Fibroblast of lung (primary cell): Measurements from ENCODE around the gene FETUB.

Source experiments
- CTCF ChIP-seq, 2 donors: IDR thresholded peaks in 1 of 2; conservative IDR thresholded peaks in 1 of 2; 1 replicate in 1 of 2; 2 replicates in 1 of 2; pipeline ENCODE4 v1.5.1; 2011 to 2012; ENCODE audit warnings: low read length in 2 of 2, control low read depth in 1 of 2, inconsistent platforms in 1 of 2, low read depth in 1 of 2, mild to moderate bottlenecking in 1 of 2
- EZH2 ChIP-seq: IDR thresholded peaks from 2 replicates; pipeline ENCODE4 v1.5.1; 2012; ENCODE audit warnings: low read length, control low read depth, mild to moderate bottlenecking; ENCODE audit errors: missing control alignments

- no peak for TF ChIP-seq CTCF (conservative IDR thresholded peaks at IDR 0.05 in 1 of 2, IDR thresholded peaks at IDR 0.05 in 1 of 2; ENCODE audit: low read depth in 1 of 2, low read length in 2 of 2)
- TF ChIP-seq EZH2 = no peak
These were observed 5.9 kb downstream of the FETUB start for GRCh38 chr3:186646106-186646505.
